H7 (cell line): ENCODE measurements around the gene TAF1B. TPM values are rescaled to one million over a fixed set of nuclear protein-coding genes. Genes with fewer than 3 reads are reported as not detected.
"Not testable (repeated sequence)": the region's sequence is repeated elsewhere in the genome, so short reads cannot be mapped to it uniquely, and the experiment has no call there.

Experiments
- DNase-seq: peaks from one replicate; pipeline ENCODE4 v3.0.0; 2012
- H3K27me3 ChIP-seq: 2 replicates; pipeline ENCODE4 v1.6.0; 2011; ENCODE audit warnings: mild to moderate bottlenecking, low read length; ENCODE audit not compliant: control insufficient read depth, insufficient read depth
- H3K36me3 ChIP-seq: replicated peaks from 2 replicates; pipeline ENCODE4 v1.5.1; 2011; ENCODE audit warnings: low read length; ENCODE audit not compliant: control insufficient read depth, insufficient read depth
- H3K4me3 ChIP-seq: 2 replicates; pipeline ENCODE4 v1.5.1; 2011; ENCODE audit warnings: low read depth, mild to moderate bottlenecking, control low read depth, low read length, moderate library complexity; ENCODE audit not compliant: insufficient read depth
- total RNA-seq: library from RNA; depleted of rRNA; stranded (reverse); fragments of >200 nt; shearing (Covaris generic); gene quantifications from 2 replicates; pipeline ENCODE4 v1.2.3, GENCODE V29; 2014

Gene TAF1B
- total RNA-seq, 1 experiment from 2014 or later = 33.2 TPM

DNA sequence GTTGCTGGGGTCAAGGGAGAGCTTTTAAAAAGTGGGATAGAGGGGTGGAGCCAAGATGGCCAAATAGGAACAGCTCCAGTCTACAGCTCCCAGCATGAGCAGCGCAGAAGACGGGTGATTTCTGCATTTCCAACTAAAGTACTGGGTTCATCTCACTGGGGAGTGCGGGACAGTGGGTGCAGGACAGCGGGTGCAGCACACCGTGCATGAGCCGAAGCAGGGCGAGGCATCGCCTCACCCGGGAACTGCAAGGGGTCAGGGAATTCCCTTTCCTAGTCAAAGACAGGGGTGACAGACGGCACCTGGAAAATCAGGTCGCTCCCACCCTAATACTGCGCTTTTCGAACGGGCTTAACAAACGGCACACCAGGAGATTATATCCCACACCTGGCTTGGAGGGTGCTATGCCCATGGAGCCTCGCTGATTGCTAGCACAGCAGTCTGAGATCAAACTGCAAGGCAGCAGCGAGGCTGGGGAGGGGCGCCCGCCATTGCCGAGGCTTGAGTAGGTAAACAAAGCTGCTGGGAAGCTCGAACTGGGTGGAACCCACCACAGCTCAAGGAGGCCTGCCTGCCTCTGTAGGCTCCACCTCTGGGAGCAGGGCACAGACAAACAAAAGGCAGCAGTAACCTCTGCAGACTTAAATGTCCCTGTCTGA, 17.8 kb downstream of the TAF1B start:
- H3K36me3 ChIP-seq = peaks cover 13% of the 10 kb centered on the region
- not testable (repeated sequence) for H3K27me3 ChIP-seq, DNase-seq, H3K4me3 ChIP-seq

DNA sequence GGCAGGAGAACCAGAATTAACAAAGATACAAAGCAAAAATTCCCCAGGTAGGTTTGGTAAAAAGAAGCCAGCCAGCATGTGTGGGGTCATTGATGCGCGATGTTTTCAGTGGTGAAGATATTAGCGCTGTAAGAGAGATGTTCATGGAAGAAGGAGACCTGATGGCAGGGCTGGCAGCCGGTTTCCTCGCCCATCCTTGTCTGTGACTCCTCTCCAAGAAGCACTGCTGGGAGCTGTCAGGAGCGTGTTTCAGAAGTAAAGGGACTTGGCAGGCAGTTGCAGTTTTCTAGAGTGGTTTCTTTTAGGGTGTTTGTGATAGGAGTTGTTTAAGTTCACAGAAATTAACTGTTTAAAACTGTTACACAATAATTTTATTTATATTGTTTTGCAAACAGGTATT, 24.6 kb downstream of the TAF1B start:
- no peaks in the 10 kb centered on the region for H3K36me3 ChIP-seq
- H3K4me3 ChIP-seq = no peak overlapping the region
- H3K27me3 ChIP-seq = no peaks in the 10 kb centered on the region
- DNase-seq = no peak

DNA sequence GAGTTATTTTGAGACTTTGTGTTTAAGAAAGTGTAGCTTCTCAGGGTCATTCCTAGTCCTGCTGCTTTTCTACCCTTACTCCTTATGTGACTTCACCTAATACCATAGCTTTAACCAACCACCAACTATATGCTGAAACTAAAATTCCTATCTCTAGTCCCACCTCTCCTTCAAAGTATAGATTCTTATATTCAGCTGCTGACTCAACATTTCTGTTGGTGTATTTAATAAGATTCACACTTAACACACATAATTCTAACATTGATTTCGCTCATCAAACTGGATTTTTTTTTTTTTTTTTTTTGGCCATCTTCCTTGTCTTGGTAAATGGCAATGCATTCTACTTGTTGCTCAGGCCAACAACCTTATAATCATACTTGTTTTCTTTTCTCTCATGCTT, 30.1 kb downstream of the TAF1B start:
- DNase-seq = no peak
- Histone ChIP-seq H3K36me3 (peaks cover 1% of the 10 kb centered on the region; the same call in 1 of the 2 replicates), H3K4me3 (no peak overlapping the region), H3K27me3 (no peaks in the 10 kb centered on the region)

DNA sequence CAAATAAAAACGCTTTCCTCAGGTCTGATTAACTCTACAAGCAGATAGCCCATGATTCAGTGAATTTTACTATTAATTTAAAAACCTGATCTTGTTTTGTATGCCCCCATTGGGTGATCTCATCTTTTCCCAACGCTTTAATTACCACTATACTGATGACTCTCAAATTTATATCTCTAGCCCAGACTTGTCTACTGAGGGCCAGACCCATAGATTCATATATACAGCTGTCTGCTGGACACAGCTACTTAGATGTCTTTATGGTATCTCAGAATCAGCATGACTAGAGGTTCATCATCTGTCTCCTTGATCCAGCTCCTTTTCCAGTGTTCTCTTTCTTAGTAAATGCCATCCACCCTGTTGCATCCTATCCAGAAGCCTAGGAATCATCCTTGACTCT, 33.8 kb downstream of the TAF1B start:
- peaks cover 2% of the 10 kb centered on the region; the same call in 1 of the 2 replicates for H3K36me3 ChIP-seq
- no peak for DNase-seq
- H3K4me3 ChIP-seq = no peak overlapping the region

DNA sequence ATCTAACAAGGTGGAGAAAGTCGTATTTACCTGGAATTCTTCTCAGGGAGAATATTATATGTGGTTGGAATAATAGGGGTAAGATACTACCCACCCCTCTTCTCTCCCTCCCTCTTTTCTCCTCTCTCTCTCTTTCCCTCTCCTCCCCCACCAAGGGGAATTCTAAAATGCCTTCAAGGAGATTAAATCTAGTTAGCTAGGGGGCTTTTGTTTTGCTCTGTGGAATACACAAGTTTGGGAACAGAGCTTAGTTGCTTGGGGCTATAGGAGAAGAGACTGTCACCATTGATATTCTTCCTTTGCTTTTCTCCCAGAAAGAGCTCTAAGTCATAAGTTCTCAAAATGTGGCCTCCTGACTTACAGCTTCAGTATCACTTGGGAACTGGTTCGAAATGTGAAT, 34.5 kb downstream of the TAF1B start:
- Histone ChIP-seq H3K27me3 (no peaks in the 10 kb centered on the region), H3K4me3 (no peak overlapping the region), H3K36me3 (peaks cover 2% of the 10 kb centered on the region; the same call in 1 of the 2 replicates)
- no peak for DNase-seq

More for the DNA sequence above, 33.8 kb downstream of the TAF1B start:
- no peaks in the 10 kb centered on the region for H3K27me3 ChIP-seq

DNA sequence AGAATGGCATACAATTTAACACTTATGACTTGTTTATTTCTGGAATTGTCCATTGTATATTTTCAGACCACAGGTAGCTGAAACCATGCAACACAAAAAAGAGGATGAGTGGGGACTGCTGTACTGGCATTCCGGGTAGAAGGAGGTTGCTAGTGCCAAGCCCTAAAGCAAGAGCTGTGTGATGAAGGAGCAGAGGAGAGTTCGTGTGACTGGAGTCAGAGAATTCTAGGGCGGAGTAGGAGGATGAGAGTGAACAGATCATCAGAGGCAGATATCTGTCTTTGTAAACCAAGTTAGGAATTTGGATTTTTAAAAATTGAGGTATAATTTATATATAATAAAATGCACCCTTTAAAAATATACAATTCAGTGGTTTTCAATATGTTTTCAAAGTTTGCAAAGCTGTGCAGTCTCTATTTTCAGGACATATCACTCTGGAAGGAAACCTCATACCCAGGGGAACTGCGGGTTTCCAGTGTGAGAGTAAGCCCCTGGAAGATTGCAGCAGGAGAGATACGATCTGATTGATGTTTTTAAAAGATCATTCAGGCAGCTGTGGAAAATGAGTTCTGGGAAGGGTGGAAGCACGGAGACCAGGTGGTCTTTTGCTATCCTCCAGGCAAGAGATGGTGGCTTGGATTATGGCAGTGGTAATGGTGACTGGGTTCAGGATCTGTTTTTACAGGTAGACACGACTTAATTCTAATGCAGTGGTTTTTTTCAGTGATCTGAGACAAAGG, 36.4 kb downstream of the TAF1B start:
- H3K27me3 ChIP-seq = no peaks in the 10 kb centered on the region
- H3K36me3 ChIP-seq = peaks cover 2% of the 10 kb centered on the region; the same call in 1 of the 2 replicates
- no peak overlapping the region for H3K4me3 ChIP-seq
- no peak for DNase-seq

DNA sequence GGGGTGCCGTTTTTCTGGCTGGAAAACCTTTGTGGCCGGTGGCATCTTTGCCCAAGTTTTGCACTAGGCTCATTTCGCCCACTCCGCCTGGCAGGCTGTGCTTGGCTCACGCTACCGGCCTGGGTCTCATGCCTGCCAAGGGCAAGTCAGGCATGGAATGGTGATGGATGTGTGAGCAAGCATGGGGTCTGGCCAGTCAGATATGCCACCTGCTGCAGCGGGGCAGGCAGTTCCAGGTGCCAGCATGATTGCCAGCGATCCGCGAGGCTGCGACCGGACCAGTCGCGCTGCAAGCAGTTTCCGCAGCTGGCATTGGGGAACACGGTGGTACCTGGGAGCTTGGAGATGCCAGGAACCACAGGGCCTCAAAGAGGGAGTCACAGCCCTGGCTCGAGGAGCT, 40.6 kb downstream of the TAF1B start:
- no peak for DNase-seq
- H3K4me3 ChIP-seq = no peak overlapping the region
- no peaks in the 10 kb centered on the region for H3K27me3 ChIP-seq
- H3K36me3 ChIP-seq = peaks cover 1% of the 10 kb centered on the region; the same call in 1 of the 2 replicates

DNA sequence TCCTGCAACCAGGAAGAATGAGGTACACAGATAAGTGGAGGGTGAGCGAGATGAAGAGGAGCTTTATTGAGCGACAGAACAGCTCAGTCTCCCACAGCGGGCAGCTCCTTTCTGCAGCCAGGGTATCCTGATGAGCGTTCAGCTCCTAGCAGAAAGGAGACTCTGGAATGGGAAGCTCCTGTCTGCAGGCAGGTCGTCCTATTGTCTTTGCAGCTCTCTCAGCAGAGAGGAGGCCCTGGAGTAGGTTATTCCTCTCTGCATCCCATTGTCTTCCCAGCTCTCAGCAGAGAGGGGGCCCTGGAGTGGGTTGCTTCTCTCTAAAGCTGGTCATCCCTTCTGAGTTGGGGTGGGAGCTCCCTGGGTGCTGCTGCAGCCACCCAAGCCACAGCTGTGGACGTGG, 41.2 kb downstream of the TAF1B start:
- H3K4me3 ChIP-seq = no peak overlapping the region
- no peaks in the 10 kb centered on the region for H3K27me3 ChIP-seq
- no peaks in the 10 kb centered on the region for H3K36me3 ChIP-seq
- peak; percentile 23 for DNase-seq

DNA sequence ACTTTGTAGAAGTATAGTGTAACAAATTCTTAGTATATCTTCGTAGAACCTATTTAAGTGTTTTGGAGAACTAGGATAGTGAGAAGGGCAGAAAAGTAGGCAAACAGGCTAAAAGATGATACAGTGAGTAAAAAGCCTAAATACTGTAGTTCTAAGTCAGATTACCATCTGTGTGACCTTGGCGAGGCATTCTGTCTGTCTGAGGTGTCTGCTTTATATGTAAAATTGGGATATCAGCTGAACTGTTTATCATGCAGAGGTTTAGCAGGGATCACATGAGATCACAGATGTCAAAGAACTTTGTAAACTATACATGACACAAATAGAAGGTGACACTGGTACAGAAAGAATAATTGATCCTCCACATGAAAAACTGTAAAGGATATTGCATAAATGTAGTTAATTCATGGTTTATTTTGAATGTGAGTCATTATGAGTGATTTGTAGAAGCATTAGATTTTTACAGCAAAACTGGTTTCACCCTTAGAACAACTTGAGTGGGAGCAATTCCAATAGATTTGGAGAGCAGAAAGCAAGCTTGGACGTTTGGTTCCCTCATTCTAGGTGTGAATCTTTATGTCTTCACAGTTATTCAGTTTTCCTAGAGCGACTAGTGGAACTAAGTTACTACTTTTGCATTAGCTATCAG, 41.9 kb downstream of the TAF1B start:
- no peaks in the 10 kb centered on the region for H3K36me3 ChIP-seq
- no peak for DNase-seq
- no peaks in the 10 kb centered on the region for H3K27me3 ChIP-seq

DNA sequence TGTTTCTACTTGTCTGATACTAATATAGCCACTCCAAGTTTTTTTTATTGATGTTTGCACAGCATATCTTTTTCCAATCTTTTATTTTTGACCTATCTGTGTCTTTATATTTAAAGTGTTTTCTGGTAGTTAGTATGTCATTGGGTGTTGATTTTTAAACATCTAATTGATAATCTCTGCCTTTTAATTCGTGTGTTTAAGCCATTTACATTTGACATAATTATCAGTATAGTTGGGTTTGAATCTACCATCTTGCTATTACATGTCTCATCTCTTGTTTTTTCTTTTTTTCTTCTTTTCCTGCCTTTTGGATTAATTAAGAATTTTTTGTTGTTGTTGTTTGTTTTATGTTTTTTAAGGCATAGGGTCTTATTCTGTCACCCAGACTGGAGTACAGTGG, 44.2 kb downstream of the TAF1B start:
- no peak for DNase-seq
- no peaks in the 10 kb centered on the region for H3K36me3 ChIP-seq
- H3K4me3 ChIP-seq = no peak overlapping the region
- no peaks in the 10 kb centered on the region for H3K27me3 ChIP-seq

More for the DNA sequence above, 41.9 kb downstream of the TAF1B start:
- H3K4me3 ChIP-seq = no peak overlapping the region

DNA sequence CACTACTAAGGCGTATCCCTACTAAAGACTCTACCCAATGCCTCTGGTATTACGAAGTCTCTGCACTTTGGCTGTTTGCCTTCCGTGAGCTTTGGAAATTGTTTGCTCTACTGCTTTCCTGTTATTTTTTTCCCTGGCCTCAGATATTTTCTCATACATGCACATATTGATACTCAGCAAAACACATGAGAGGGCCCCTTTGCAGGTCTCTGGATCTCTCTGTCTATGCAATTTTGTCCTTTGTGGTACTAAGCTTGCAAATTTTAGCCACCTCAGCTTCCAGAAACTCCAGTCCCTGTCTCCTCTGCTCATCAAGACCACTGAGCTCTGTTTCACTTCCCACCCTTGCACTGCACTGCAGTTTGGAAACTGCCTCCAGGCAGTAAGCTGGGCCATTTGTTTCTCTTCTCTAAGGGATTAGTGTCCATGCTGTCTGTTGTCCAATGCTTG, 46.6 kb downstream of the TAF1B start:
- Histone ChIP-seq H3K4me3 (no peak overlapping the region), H3K36me3 (no peaks in the 10 kb centered on the region), H3K27me3 (no peaks in the 10 kb centered on the region)
- DNase-seq = no peak

DNA sequence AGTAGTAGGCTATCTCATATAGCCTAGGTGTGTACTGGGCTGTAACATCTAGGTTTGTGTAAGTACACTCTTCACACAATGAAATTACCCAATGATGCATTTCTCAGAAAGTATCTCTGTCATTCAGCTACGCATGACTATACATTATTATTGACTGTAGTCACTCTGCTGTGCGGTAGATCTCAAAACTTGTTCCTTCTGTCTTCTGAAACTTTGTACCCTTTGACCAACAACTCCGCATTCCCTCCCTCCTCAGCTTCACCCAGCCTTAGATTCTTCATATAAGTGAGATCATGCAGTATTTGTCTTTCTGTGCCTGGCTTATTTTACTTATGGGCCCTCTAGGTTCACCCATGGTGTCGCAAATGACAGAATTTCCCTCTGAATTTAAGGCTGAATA, 49.0 kb downstream of the TAF1B start:
- H3K4me3 ChIP-seq = no peak overlapping the region
- no peaks in the 10 kb centered on the region for H3K36me3 ChIP-seq
- no peak for DNase-seq
- H3K27me3 ChIP-seq = no peaks in the 10 kb centered on the region

DNA sequence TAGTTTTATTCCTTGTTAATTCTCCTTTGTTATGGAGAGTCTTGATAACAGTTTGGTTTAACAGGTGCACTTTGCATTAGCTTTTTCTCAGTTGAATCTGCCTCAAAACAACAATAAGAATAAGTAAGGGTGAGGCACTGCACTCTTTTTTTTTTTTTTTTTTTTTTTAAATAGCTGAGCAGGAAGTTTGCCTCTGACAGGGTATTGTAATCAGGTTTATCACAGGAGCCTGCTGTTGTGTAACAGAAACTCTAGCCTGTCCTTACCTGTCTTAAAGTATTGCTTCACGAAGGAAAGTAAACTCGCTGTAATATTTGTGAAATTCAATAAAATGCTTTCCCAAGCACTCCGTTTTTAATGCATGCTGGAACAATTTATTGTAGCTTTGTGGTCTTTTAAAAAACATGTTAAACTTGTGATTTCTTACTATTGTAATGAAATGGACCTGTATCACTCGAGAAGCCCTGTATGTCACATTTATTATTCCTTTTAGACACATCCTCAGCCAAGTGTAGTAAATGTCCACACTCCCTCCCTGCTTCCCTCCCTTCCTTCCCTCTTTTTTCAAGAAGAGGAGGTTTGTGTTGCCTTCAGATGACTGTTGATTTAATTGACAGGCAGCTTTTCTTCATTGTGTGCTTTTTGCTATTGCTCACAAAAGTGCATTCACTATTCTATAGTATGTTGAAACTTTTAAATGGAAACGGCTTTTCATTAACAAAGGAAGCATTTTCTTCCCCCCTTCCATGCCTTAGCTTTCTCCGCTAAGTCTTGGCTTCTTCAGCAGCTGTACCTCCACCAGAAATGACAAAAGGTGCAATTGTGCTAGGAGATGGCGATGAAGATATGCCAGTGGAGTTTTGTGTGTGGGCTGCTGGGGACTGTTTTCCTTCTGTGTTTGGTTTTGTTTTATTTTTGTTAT, 52.7 kb downstream of the TAF1B start:
- Histone ChIP-seq H3K36me3 (no peaks in the 10 kb centered on the region), H3K27me3 (no peaks in the 10 kb centered on the region), H3K4me3 (no peak overlapping the region)
- no peak for DNase-seq

DNA sequence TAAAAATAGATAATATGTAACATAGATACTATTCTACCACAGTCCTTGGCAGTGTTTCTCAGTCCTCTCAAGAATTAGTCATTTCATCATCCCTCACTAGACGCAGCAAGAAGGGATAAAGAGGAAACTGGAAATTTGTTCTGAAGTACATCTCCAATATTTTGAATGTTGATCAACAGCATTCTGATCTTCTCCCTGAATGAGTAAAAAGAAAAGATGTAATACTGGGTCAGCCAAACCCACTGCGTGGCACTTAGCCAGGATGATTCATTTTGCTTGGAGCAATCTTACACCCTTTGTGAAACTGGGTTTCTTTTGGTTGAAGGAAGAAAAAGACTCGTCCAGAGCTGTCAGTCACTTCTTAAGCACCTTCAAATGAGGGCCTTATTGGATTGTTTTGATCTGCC, 54.1 kb downstream of the TAF1B start:
- Histone ChIP-seq H3K4me3 (no peak overlapping the region), H3K27me3 (no peaks in the 10 kb centered on the region), H3K36me3 (no peaks in the 10 kb centered on the region)
- no peak for DNase-seq
